H1 (cell line): Measurements from ENCODE around the gene MB. TPM values are rescaled to one million over a fixed set of nuclear protein-coding genes. Genes with fewer than 3 reads are reported as not detected.

Experiments used
- PHF8 ChIP-seq: fragments of 200-600 bp; sonication (generic); conservative IDR thresholded peaks from 2 replicates; pipeline ENCODE4 v1.7.1; 2012; ENCODE audit warnings: low read depth, mild to moderate bottlenecking, inconsistent platforms, low read length, moderate library complexity
- RFX5 ChIP-seq: IDR thresholded peaks from 2 replicates; pipeline ENCODE4 v1.6.1; 2011; ENCODE audit warnings: low read depth, low read length, improper control_type of control experiment, borderline replicate concordance
- SP1 ChIP-seq: IDR thresholded peaks from 2 replicates; pipeline ENCODE4 v1.6.1; 2011; ENCODE audit warnings: low read depth, low read length
- YY1 ChIP-seq: IDR thresholded peaks from 2 replicates; pipeline ENCODE4 v1.6.1; 2011; ENCODE audit warnings: low read depth, mild to moderate bottlenecking, low read length
- polyA plus RNA-seq, 7 experiments: library from polyadenylated mRNA; depleted of rRNA in 3 of 7; stranded (reverse) in 5 of 7; unstranded in 2 of 7; fragments of >200 nt in 5 of 7; fragments of 200-250 nt in 2 of 7; gene quantifications; 1 replicate in 5 of 7; 2 replicates in 1 of 7; 4 replicates in 1 of 7; pipeline versions ENCODE4 v1.2.1 to v1.2.3, GENCODE V29; 2011 to 2013; ENCODE audit warnings: missing spikeins in 2 of 7, mixed read lengths in 2 of 7
- total RNA-seq: library from RNA; stranded (reverse); fragmentation: NEBNext Ultra II Directional; extraction: Animal tissue kit (Norgen Biotek cat#: 25700); gene quantifications from 2 replicates; pipeline ENCODE4 v1.2.1, GENCODE V29; 2021

MB gene
- total and polyA plus RNA-seq, 2 of the 8 experiments (the other 6 are each of a cell fraction or from before 2014, with no cell fraction given): 1.5 TPM; not detected in 1

- TF ChIP-seq RFX5 (no peak), SP1 (no peak), YY1 (no peak), PHF8 (no peak)
Measured at GRCh38 chr22:35643991-35644390, 26.9 kb upstream of the MB start (continued).
